Stimulated activated CD8-positive, alpha-beta memory T cell treated with anti-CD3 and anti-CD28 coated beads, Interleukin-15, amount 100 ng/mL, for 48 hours (primary cell): ENCODE results near the gene SHROOM1.
A peak's percentile ranks its signal among the peaks of the same experiment; 100 is the strongest.

Experiments used
- DNase-seq, 2 donors: peaks; one replicate each; pipeline ENCODE4 v3.0.0-alpha.2; 2020; ENCODE audit warnings: low read depth in 2 of 2

SHROOM1 gene

GRCh38 chr5:132853790-132854189 is 23.3 kb upstream of the SHROOM1 start:
- no peak for DNase-seq

GRCh38 chr5:132853323-132853722 is 22.9 kb upstream of the SHROOM1 start:
- no peak for DNase-seq

- no peak for DNase-seq
These were observed 19.6 kb upstream of the SHROOM1 start for GRCh38 chr5:132850066-132850465.

GRCh38 chr5:132849347-132849746 is 18.9 kb upstream of the SHROOM1 start:
- no peak for DNase-seq

GRCh38 chr5:132848270-132848669 is 17.8 kb upstream of the SHROOM1 start:
- DNase-seq, result no peak

- no peak for DNase-seq
These were observed 10.9 kb upstream of the SHROOM1 start for GRCh38 chr5:132841305-132841704.

- no peak for DNase-seq
These were observed 10.4 kb upstream of the SHROOM1 start for GRCh38 chr5:132840896-132841295.

GRCh38 chr5:132840313-132840712 is 9.9 kb upstream of the SHROOM1 start:
- no peak for DNase-seq

GRCh38 chr5:132839426-132840301 is 9.2 kb upstream of the SHROOM1 start:
- no peak for DNase-seq

- no peak for DNase-seq
These were observed 8.3 kb upstream of the SHROOM1 start for GRCh38 chr5:132838516-132839282.

GRCh38 chr5:132837868-132838267 is 7.4 kb upstream of the SHROOM1 start:
- no peak for DNase-seq

- no peak for DNase-seq
These were observed 6.4 kb upstream of the SHROOM1 start for GRCh38 chr5:132836852-132837251.

- DNase-seq, result no peak
These were observed 3.6 kb upstream of the SHROOM1 start for GRCh38 chr5:132834057-132834456.

GRCh38 chr5:132832612-132833011 is 2.2 kb upstream of the SHROOM1 start:
- DNase-seq, result no peak

- no peak for DNase-seq
These were observed 831 bp upstream of the SHROOM1 start for GRCh38 chr5:132831095-132831860.

- peak; percentile 49 to 68 for DNase-seq
These were observed 558 bp downstream of the SHROOM1 start for GRCh38 chr5:132829742-132830435.

- DNase-seq, result no peak
These were observed 1.5 kb downstream of the SHROOM1 start for GRCh38 chr5:132828846-132829494.

- no peak for DNase-seq
These were observed 2.3 kb downstream of the SHROOM1 start for GRCh38 chr5:132827943-132828673.

GRCh38 chr5:132826424-132827082 is 3.9 kb downstream of the SHROOM1 start:
- no peak for DNase-seq
